ENCODE results near the gene CMKLR1. TPM values are rescaled to one million over a fixed set of nuclear protein-coding genes. Genes with fewer than 3 reads are reported as not detected.

CMKLR1 gene
- total and polyA plus RNA-seq, 4 donors, result 0.67 to 13.7 (median 5.8) TPM

DNA sequence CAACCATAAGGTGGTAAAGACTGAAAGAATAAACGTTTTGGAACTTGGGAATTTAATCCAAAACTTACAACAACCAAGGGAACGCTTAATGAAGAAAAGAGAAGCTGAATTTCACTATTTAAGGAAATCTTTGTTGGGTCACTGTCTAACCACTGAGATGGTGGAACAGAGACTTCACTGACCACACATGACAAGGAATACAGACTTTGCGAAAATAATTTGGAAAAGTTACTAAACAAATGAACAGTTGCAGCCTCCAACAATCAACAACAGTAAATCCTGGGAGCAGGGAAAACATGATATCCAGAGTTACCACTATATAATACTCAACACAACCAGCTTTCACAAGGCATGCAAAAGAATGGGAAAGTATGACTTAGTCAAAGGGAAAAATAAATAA, 79.1 kb downstream of the CMKLR1 start:
- no peak overlapping the region for H3K27ac ChIP-seq (ENCODE audit: low read depth in 1 of 2, low read length in 2 of 2)
- WGBS, result 55% methylated on average over 3 of the region's 3 CpGs

More for the DNA sequence above, 79.1 kb downstream of the CMKLR1 start:
- no peak for DNase-seq (ENCODE audit: low spot score)
- Histone ChIP-seq H3K27me3 (ENCODE audit: control insufficient read depth in 4 of 4, insufficient read depth in 4 of 4, low read length in 3 of 4) (peaks cover 0 to 4% (median 1%) of the 10 kb centered on the region in 4 donors), H3K4me1 (ENCODE audit: control insufficient read depth in 4 of 4, insufficient read depth in 4 of 4, low read length in 3 of 4) (no peaks in the 10 kb centered on the region), H3K4me3 (ENCODE audit: low read depth in 1 of 3, low read length in 3 of 3) (no peak overlapping the region), H3K9me3 (ENCODE audit: control insufficient read depth in 4 of 4, low read length in 3 of 4) (peaks cover 1 to 18% (median 10%) of the 10 kb centered on the region in 4 donors), H3K36me3 (ENCODE audit: control insufficient read depth in 4 of 4, insufficient read depth in 3 of 4, low read depth in 1 of 4, low read length in 3 of 4) (no peaks in the 10 kb centered on the region), H3K9ac (ENCODE audit: low read depth in 1 of 2, low read length in 2 of 2) (no peak overlapping the region)
- TF ChIP-seq RAD21 (IDR thresholded peaks at IDR 0.05) (no peak), YY1 (IDR thresholded peaks at IDR 0.05) (no peak), MAX (IDR thresholded peaks at IDR 0.05) (no peak), GABPA (IDR thresholded peaks at IDR 0.05 in 1 of 2, conservative IDR thresholded peaks at IDR 0.05 in 1 of 2) (no peak), JUND (IDR thresholded peaks at IDR 0.05) (no peak), FOXA1 (IDR thresholded peaks at IDR 0.05) (no peak), HNF4A (conservative IDR thresholded peaks at IDR 0.05) (no peak), EGR1 (IDR thresholded peaks at IDR 0.05; ENCODE audit: low read depth in 2 of 2) (no peak), TAF1 (conservative IDR thresholded peaks at IDR 0.05) (no peak), FOXA2 (IDR thresholded peaks at IDR 0.05) (no peak), NR2F2 (IDR thresholded peaks at IDR 0.05) (no peak), SP1 (IDR thresholded peaks at IDR 0.05) (no peak), HNF4G (IDR thresholded peaks at IDR 0.05) (no peak), REST (IDR thresholded peaks at IDR 0.05) (no peak)
- TF ChIP-seq, protein P1, sequence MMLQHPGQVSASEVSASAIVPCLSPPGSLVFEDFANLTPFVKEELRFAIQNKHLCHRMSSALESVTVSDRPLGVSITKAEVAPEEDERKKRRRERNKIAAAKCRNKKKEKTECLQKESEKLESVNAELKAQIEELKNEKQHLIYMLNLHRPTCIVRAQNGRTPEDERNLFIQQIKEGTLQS (IDR thresholded peaks at IDR 0.05), result no peak
- TF ChIP-seq, protein P2, sequence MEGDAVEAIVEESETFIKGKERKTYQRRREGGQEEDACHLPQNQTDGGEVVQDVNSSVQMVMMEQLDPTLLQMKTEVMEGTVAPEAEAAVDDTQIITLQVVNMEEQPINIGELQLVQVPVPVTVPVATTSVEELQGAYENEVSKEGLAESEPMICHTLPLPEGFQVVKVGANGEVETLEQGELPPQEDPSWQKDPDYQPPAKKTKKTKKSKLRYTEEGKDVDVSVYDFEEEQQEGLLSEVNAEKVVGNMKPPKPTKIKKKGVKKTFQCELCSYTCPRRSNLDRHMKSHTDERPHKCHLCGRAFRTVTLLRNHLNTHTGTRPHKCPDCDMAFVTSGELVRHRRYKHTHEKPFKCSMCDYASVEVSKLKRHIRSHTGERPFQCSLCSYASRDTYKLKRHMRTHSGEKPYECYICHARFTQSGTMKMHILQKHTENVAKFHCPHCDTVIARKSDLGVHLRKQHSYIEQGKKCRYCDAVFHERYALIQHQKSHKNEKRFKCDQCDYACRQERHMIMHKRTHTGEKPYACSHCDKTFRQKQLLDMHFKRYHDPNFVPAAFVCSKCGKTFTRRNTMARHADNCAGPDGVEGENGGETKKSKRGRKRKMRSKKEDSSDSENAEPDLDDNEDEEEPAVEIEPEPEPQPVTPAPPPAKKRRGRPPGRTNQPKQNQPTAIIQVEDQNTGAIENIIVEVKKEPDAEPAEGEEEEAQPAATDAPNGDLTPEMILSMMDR (IDR thresholded peaks at IDR 0.05; ENCODE audit: low read depth, low read length, missing input control), result no peak
- TF ChIP-seq, protein P3, sequence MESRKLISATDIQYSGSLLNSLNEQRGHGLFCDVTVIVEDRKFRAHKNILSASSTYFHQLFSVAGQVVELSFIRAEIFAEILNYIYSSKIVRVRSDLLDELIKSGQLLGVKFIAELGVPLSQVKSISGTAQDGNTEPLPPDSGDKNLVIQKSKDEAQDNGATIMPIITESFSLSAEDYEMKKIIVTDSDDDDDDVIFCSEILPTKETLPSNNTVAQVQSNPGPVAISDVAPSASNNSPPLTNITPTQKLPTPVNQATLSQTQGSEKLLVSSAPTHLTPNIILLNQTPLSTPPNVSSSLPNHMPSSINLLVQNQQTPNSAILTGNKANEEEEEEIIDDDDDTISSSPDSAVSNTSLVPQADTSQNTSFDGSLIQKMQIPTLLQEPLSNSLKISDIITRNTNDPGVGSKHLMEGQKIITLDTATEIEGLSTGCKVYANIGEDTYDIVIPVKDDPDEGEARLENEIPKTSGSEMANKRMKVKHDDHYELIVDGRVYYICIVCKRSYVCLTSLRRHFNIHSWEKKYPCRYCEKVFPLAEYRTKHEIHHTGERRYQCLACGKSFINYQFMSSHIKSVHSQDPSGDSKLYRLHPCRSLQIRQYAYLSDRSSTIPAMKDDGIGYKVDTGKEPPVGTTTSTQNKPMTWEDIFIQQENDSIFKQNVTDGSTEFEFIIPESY (IDR thresholded peaks at IDR 0.05), result no peak

Measured in liver (tissue), 9 donors.